ENCODE results near the gene NDUFS6.

NDUFS6 gene

DNA sequence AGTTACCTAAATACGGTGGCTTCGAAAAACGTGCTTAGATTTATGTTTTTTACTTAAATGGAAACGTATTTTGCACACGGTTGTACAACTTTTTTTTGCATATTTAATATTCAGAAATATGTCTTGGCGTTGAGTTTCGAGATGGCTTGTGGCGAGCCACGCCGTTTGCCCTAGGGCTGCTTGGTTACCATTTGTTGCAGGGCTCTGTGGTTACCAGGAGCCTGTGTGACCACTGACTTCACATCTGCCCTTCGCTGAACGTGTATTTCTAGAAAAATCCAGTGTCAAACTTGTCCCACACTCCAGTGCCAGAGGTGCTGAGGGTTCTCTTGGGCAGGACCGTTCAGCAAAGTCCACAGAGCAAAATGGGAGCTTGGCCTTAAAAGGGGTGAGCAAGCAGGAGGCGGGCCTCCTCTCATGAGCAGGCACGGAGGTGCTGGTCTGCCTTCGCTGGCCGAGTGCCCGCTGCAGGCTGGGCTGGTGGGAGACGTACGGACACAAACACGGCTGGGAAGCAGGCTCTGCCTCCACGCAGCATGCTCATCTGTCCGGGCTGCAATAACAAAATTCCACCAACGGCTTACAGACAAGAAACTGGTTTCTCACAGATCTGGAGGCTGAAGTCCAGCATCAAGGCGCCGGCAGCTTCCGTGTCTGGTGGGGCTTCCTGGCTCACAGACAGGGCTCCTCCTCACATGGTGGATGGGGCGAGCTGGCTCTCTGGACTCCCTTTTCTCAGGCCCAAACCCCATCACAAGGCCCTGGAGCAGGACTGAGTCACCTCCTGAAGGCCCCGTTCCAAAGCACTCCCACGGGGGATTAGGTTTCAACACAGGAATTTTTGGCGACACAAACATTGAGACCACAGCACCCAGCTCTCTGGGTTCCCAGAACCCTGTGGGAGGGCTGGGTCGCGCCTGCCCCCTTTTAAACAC is 7.0 kb upstream of the NDUFS6 start:
- no peak overlapping the region for H3K4me3 ChIP-seq (ENCODE audit: low read length)
- no peak for TF ChIP-seq ZNF274 (IDR thresholded peaks at IDR 0.05; ENCODE audit: low read depth, low read length)

DNA sequence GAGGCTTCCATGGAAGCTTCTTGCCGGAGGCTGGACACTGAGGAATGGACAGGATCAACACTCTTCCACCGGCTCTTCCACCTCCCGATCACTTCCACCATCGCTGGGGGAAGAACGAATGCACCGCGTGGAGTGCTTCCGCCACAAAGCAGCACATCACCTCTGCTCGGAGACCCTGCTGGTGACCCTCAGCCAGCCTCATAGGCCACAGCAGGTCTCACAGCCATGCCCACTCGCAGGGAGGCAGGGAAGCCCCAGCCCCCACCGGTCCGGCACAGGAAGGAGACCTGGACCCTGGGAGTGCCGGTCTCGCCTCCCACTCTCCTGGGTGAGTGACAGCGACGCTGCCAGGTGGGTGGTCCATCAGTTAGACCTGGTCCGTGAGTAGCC is 6.3 kb upstream of the NDUFS6 start:
- H3K4me3 ChIP-seq (ENCODE audit: low read length) = no peak overlapping the region
- TF ChIP-seq ZNF274 (IDR thresholded peaks at IDR 0.05; ENCODE audit: low read depth, low read length) = no peak

DNA sequence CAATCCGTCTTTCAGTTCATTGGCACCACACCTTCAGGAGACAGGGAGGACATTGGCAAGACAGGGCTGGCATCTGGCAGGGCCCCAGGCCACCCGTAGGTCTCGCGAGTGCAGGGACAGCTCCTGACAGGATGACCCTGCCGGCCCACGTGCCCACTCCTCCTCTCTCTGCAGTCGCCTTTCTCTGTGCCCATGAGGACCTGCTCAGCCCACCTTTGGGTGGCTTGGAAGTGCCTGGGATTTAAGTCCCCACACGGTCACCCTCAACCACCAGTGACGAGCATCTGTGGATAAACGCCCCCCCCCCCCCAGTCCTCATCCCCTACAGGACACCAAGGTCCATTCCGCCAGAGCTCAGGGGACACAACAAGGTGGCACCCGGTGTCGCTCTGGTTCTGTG is 5.7 kb upstream of the NDUFS6 start:
- H3K4me3 ChIP-seq (ENCODE audit: low read length) = no peak overlapping the region
- TF ChIP-seq ZNF274 (IDR thresholded peaks at IDR 0.05; ENCODE audit: low read depth, low read length) = no peak

DNA sequence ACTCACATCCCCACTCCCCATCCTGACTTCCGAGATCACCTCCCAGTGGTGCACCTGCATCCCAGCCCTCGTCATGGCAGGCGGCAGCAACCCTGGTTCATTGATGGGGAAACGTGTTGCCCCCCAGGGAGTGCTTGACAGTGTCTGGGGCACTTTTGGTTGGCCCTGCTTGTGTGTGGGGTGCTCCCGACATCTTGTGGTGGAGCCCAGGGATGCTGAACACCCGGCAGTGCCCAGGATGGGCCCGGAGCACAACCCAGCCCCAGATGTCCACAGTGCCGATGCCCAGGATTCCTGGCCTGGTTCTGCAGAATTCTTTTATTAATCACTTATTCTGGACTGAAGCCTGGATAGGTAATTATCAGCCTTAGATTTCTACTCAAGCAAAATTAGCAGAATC is 5.3 kb upstream of the NDUFS6 start:
- no peak for TF ChIP-seq ZNF274 (IDR thresholded peaks at IDR 0.05; ENCODE audit: low read depth, low read length)

DNA sequence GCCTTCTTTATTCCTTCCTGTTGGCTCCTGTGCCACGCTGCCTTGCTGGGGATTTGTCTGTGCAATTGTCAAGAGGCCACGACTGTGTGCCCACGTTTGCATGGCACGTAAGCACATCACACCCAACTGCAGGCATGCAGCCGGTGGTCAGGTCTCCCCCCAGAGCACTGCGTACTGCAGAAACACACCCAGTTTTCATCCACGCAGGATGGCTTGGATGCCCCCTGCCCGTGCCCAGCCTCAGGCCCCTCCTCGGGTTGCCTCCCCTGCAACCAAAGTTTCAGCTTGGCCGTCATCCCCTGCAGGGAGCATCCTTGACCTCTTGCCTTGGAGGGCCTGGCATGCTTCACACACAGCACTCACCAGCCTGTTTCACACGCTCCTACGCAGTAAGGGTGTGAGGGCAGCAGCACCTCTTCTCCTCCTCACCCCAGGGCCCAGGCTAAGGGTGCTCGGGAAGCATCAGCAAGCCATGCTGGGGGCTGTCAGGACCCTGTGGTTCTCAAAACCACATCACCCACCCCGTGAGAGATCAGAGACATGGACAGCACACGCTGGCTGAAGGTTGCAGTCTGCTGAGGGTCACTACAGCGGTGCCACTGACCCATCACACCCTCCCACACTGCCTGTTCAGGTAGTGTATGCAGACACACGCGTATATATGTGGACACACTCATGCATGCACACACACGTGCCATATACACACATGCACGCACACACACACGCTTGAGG is 4.7 kb upstream of the NDUFS6 start:
- no peak overlapping the region for H3K4me3 ChIP-seq (ENCODE audit: low read length)
- no peak for TF ChIP-seq ZNF274 (IDR thresholded peaks at IDR 0.05; ENCODE audit: low read depth, low read length)

More for the DNA sequence above, 5.3 kb upstream of the NDUFS6 start:
- no peak overlapping the region for H3K4me3 ChIP-seq (ENCODE audit: low read length)

DNA sequence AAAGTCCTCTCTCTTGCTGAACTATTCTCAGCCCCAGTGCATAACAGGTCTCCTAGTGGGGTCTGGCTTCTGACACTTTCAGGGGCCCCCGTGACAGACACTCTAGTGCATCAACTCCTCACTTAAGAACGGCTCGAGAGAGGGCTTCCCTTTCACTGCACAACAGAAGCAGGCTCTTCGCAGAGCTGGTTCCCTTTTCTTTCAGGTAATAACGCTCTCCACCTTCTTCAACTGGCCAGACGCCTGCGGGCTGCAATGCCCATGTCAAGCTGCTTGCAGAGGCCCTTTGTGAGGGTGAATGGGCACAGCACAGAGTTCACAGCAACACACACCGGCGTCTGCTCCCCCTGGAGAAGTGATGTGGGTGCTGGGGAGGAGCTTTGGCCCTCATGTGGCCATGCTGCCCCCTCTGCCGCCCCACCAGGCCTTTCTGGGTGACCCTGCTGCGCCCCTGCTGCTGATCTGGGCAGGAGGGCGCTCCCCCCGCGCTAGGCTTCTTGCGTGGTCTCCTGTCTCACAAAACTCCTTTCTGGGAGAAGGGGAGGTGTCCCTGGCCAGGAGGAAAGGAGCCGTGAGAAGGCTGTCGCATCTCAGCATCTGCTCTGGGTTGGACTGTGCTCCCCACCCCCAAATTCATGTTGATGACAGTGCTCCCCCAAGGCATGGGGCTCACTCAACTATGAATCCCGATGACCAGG is 4.0 kb upstream of the NDUFS6 start:
- TF ChIP-seq ZNF274 (IDR thresholded peaks at IDR 0.05; ENCODE audit: low read depth, low read length) = no peak
- H3K4me3 ChIP-seq (ENCODE audit: low read length) = no peak overlapping the region

DNA sequence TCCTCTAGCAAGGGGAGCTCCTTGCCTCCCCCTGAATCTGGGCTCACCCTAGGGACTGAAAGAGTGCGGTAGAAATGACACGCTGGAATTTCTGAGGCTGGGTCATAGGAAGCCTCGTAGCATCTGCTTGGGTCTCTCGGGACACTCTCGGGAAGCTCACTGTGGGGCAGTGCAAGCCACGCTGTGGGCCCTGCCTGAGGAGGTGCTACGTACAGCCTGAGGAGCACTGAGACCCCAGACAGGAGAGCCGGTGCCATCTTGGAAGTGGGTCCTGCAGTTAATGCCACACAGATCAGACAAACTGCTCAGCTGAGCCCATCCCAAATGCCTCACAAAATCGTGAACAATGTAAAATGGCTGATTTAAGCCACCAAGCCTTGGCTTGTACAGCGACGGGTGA is 3.4 kb upstream of the NDUFS6 start:
- no peak overlapping the region for H3K4me3 ChIP-seq (ENCODE audit: low read length)
- TF ChIP-seq ZNF274 (IDR thresholded peaks at IDR 0.05; ENCODE audit: low read depth, low read length) = no peak

DNA sequence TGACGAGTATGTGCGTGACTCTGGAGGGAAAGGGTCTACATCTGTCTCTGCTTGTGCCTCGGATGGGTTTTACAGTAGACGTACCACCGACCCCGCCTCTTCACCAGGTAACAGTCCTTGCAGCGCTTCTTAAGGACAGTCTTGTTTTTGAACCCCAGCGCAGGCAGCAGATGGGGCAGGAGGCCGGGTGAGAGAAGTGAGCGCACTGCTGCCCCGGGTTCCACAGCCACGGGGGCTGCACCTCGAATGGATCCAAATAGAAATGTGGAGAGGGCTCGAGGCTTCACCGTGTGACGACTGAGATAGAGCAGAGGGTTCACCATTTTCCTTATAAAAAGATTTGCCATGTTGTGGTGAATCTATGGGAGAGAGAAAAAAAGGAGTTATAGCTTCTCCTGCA is 2.6 kb upstream of the NDUFS6 start:
- H3K4me3 ChIP-seq (ENCODE audit: low read length) = peak overlapping the region; percentile 75

DNA sequence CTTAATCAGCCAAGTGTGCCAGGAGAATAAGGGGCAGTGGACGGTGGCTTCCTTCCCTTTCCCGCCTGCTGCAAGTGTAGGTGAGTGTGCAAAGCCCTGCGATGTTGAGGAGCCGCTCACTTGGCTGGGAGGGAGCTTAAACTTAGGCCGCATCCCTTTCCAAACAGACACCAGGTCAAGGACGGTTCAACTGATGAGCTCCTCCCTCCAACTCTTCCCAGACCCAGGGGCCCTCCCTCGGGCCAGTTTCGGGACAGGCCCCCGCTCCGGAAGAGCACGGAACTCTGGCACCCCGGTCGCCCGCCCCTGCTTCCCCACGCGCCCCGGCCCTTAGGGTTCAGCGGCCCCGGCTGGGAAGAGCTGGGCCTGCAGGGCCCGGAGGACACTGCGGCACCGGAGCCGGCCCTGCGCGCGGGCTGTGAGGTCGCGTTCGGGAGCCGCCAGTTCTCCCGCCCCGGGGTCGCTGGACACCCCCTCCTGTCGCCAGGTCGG is 2.1 kb upstream of the NDUFS6 start:
- no peak for TF ChIP-seq ZNF274 (IDR thresholded peaks at IDR 0.05; ENCODE audit: low read depth, low read length)
- peak overlapping the region; percentile 75 for H3K4me3 ChIP-seq (ENCODE audit: low read length)

DNA sequence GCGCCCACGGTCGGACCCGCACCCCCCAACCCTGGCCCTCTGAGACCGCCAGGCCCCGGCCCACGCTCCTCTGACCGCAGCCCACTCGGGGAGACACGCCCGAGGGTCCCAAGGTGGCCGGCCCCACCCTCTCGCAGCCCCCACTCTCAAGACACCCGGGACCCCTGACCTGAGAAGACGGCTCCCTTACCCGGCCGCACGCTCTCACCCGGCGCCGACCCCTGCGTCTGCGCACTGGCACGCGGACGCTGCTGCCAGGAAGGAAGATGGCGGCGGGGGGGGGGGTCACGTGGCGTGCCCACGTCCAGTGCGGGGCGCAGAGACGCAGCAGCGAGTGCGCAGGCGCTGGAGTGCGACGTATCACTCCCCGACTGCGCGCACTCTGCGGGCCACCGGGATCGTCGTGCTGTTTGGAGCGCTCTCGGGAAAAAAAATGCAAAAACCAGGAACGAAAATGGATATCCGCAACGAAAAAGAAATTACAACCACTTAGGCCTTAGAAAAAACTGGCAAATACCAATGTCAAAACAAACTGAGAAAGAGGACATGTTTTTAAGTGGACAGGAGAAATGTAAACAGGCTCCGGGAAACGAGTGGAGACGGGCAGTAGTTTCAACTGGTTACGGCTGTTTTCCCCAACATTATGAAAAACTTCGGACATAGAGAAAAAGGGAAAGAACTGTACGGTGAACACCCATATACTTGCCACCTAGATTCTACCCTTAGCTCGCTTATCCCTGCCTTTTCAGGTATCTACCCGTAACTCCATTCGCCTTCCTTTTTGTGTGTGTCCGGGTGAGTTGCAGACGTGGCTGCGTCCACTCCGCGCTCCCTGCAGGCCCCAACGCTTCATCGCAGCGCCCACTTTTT is 1.4 kb upstream of the NDUFS6 start, which contains the start of gene MRPL36:
Gene MRPL36 (minus strand): TSS at position 236 of the 870 bp plus-strand sequence. CDS start 902 bp downstream, outside the sequence.
- no peak for TF ChIP-seq ZNF274 (IDR thresholded peaks at IDR 0.05; ENCODE audit: low read depth, low read length)

DNA sequence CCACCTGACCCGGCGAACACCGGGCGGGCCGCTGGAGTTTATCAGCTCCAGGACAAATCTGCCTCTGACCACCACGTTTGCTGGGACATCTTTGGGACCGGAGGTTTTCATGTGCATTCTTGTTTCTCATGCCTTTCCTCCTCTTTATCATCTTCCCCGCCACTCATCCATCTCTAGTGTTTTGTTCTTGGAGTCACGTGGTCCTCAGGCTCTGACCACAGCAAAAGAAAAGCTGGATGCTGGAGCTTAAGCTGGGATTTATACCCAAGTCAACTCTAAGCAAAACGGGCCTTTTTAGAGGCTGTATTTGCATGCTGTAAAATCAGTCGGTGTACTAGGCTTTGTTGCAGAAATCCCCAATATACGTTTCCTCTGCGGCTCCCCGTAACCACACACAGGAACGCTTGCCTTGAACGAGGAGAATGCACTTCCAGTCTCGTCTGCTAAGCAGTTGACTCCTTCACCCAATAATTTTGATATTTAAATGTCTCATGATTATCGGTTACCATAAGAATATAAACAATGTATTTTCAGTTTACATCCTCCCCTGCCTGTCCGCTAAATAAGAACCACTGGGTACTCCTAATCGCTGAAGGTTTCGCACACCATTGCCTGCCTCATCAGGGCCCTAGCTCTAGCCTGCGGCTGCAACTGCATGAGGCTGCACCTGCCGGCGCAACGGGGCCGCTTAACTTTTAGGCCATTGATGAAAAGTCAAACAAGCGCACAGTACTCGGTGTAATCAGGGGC is 560 bp upstream of the NDUFS6 start:
- TF ChIP-seq ZNF274 (IDR thresholded peaks at IDR 0.05; ENCODE audit: low read depth, low read length) = no peak
- H3K4me3 ChIP-seq (ENCODE audit: low read length) = peak overlapping the region; percentile 96

More for the DNA sequence above, 1.4 kb upstream of the NDUFS6 start, which contains the start of gene MRPL36:
- peak within 1 kb of the TSS; percentile 96 for H3K4me3 ChIP-seq (ENCODE audit: low read length)

DNA sequence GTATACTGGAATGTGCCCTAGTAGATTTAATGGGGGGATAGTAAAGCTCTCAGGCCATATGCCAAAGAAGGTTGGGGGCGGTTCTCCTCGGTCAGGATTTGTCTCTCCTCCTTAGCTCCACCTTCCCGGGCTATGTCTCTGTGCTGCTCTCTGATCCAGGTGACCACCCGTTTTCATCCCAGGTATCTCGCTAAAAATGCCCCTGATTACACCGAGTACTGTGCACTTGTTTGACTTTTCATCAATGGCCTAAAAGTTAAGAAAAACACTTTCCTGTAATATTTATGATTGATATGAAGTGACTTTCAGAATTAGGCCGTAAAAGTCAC is 724 bp downstream of the NDUFS6 start:
- no peak for TF ChIP-seq ZNF274 (IDR thresholded peaks at IDR 0.05; ENCODE audit: low read depth, low read length)
- H3K4me3 ChIP-seq (ENCODE audit: low read length) = peak overlapping the region; percentile 96

DNA sequence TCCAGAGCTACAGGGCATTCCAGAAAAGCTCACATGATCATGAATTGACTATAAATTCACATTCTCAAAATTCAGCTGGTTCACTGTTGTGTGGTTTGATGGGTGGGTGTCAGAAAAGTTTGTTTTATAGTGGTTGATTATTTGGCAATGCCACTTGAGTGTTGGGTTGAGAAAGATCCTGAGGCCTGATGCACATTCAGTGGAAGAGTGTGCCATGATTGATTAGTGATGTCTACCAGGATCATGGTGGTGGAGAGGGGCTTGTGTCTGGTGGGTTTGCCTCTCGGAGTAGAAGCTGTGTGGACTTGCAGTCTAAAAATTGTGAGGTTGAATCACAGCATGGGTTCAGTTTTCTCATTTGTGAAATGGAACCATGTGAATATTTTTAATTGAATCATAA is 2.0 kb downstream of the NDUFS6 start:
- no peak for TF ChIP-seq ZNF274 (IDR thresholded peaks at IDR 0.05; ENCODE audit: low read depth, low read length)
- H3K4me3 ChIP-seq (ENCODE audit: low read length) = no peak overlapping the region

Measured in GM08714 (cell line).